Sigmoid colon (tissue), 4 donors: Measurements from ENCODE around the gene GPR155.

Experiments used
- POLR2A ChIP-seq, 2 donors: fragments of 450-650 bp; IDR thresholded peaks; one replicate each; pipeline ENCODE4 v1.6.1; 2016; ENCODE audit warnings: antibody characterized with exemption in 2 of 2, mild to moderate bottlenecking in 2 of 2, moderate library complexity in 2 of 2
- POLR2AphosphoS5 ChIP-seq, 4 donors: sonication (generic); formaldehyde crosslinking; IDR thresholded peaks; one replicate each; pipeline ENCODE4 v1.6.1; 2017; ENCODE audit warnings: antibody characterized with exemption in 4 of 4
- TF ChIP-seq, protein P1 (sequence below), 4 experiments: fragments of 450-650 bp in 3 of 4; fragments of 200-600 bp in 1 of 4; IDR thresholded peaks; one replicate each; pipeline ENCODE4 v1.5.1; 2016 to 2019; ENCODE audit warnings: antibody characterized with exemption in 4 of 4, mild to moderate bottlenecking in 3 of 4, moderate library complexity in 2 of 4

DNA sequence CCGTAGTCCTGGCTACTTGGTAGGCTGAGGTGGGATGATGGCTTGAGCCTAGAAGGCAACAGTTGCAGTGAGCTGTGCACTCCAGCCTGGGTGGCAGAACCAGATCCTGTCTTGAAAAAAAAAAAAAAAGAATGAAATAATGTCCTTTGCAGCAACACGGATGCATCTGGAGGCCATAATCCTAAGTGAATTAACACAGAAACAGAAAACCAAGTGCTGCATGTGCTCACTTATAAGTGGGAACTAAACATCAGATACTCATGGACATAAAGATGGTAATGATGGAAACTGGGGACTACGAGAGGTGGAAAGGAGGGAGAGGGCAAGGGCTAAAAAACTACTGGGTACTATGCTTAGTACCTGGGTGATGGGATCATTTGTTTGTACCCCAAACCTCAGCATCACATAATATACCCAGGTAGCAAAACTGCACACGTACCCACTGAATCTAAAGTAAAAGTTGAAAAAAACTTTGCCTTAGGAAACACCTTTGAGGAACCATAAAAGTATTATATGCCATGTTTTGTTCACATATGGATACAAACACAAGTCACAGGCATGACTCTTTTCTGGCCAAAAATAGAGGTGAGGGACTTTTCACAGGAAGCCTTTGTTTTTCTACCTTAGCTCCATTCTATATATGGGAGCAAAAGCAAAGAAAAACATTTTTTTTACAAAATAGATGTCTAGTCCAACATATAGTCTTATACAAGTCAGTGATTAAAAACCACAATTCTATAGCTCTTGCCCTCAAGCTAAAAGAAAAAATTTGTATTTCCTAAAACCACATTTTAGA is 36.6 kb downstream of the GPR155 start:
- TF ChIP-seq POLR2AphosphoS5 (IDR thresholded peaks at IDR 0.05), result no peak
- no peak for TF ChIP-seq POLR2A (IDR thresholded peaks at IDR 0.05)
- TF ChIP-seq, protein P1, sequence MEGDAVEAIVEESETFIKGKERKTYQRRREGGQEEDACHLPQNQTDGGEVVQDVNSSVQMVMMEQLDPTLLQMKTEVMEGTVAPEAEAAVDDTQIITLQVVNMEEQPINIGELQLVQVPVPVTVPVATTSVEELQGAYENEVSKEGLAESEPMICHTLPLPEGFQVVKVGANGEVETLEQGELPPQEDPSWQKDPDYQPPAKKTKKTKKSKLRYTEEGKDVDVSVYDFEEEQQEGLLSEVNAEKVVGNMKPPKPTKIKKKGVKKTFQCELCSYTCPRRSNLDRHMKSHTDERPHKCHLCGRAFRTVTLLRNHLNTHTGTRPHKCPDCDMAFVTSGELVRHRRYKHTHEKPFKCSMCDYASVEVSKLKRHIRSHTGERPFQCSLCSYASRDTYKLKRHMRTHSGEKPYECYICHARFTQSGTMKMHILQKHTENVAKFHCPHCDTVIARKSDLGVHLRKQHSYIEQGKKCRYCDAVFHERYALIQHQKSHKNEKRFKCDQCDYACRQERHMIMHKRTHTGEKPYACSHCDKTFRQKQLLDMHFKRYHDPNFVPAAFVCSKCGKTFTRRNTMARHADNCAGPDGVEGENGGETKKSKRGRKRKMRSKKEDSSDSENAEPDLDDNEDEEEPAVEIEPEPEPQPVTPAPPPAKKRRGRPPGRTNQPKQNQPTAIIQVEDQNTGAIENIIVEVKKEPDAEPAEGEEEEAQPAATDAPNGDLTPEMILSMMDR (IDR thresholded peaks at IDR 0.05), result no peak
